ENCODE results near the gene YPEL1.

Gene YPEL1

DNA sequence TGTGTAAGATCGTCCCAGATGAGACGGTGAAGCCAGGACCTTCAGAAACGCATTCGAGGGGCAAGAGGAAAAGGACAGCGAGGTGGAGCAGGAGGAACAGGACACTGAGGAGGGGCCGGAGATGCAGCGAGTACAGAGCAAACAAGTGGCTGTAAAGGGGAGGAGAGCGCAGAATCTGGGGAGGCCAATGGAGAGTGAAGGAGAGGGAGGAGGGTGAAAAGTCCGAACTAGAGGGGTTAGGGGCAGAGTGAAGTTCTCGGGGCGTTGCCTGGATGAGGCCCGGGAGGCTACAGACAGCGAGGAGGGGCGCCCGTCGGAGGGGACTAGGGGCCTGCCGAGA lies 78.6 kb downstream of the YPEL1 start:
- no peak for DNase-seq (ENCODE audit: low read depth)

DNA sequence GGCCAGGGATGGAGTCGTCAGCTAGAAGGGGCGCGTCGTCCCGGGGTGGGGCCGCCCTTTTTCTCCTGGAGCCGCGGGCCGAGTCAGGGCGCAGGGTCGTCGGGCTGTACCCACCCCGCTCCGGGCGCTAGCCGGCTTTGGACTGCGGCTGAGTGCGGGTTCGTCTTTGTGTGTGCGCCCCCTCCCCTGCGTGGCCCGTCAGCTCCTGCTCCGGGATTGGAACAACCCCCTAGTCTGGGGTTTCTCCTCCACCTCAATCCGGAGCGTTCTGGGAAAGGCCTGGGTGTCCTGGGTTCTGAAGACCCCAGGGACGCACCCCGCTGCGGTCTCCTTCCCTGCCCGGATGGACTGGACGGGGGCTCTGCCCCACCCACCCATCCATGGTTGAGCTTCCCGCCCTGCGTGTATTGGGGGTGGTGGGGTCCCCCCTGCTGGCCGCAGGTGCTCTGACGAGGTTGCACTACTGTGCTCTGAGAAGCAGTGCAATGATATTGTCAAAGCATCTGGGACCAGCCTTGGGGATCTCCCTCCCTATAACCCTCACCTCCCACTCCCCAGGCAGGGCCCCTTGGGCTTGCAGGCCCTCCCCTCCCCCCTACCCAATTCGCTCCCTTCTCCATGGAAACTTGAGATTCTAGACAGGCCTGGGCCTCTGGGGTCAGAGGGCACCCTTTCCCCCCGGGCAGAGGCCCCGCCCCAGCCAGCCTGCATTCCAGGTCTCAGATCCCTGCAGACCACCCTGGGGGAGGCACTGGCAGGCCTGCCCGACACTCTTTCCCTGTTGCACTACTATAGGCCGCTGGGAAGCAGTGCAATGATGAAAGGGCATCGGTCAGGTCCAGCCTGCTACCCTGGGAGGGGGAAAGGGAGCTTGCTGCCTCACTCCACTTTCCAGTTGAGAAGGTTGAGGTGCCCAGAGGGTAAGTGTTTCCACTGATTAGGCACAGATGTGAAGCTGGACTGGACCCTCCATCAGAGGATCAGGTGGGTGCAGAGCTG lies 82.7 kb downstream of the YPEL1 start:
- DNase-seq (ENCODE audit: low read depth): no peak

DNA sequence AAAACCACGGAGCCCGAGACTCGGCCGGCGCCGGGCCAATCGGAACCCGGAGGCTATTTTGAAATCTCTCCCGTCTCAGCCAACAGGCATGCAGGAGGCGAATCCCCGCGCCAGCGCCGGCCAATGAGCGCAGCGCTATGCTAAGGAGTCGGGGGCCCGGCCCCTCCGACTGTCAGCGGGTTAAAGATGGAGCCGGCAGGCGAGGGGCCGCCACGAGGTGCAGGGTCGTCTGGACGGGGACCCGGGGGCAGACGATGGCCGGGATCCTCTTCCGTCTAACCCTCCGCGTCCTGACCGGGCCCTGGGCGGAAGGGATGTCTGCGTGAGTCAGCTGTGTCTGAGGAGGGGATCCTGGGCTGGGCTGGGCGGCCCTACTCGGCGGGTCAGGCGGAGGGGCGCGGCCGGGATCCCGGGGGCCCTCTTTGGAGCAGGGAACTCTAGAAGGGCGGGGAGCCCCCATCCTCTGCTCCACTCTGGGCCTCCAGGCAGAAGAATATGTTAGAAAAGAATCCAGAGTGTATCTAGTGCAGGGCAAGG lies 83.5 kb downstream of the YPEL1 start:
- DNase-seq (ENCODE audit: low read depth): peak; percentile 61

DNA sequence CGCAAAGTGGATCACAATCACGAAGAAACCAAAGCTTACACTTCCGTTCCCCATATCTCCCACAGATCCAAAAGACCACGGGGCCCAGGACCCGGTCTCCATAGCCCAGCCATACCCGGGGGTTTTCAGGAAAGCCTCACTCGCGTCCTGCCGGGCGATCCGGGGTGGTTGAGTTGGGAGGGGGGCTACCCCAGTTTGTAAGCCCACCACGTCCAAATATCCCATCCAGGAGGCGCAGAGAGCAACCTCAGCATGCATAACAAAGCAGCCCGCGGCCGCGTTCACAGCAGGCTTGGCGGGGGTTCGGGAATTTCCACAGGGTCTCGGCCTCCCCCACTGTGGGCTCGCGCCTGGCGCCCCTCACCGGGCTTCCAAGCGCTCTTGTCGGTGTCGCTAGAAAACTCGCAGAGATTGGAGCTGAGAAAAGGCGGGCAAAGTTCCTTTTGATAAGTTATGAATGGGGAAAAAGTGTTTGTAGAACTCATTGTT lies 84.0 kb downstream of the YPEL1 start:
- DNase-seq (ENCODE audit: low read depth): no peak

DNA sequence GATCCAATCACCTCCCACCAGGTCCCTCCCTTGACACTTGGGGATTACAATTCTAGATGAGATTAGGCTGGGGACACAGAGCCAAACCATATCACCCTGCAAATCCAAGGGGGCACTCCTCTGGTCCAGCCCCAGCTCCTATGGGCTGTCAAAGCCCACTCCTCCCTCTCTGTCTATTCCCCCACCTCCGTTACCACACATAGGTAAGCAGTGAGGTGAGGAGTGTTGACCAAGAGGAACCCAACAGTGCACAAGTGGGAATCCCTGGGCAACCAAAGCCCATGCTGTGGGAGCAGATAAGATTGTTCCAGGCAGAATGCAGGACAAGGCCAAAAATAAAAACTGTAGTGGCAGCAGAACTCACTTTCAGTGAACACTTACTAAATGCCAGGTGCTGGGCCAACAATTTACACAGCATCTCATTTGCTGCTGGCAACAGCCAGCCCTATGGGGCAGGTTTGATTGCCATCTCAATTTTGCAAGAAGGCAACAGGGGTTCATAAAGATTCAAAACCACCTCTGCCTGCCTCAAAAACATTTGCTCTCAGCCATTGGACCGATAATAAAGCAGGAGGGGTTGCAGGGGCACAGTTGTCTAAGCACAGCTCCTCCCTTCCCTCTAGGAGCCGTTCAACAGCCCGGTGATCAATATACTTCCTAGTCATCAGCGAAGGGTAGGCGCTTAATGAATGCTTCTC lies 84.6 kb downstream of the YPEL1 start:
- DNase-seq (ENCODE audit: low read depth): no peak

DNA sequence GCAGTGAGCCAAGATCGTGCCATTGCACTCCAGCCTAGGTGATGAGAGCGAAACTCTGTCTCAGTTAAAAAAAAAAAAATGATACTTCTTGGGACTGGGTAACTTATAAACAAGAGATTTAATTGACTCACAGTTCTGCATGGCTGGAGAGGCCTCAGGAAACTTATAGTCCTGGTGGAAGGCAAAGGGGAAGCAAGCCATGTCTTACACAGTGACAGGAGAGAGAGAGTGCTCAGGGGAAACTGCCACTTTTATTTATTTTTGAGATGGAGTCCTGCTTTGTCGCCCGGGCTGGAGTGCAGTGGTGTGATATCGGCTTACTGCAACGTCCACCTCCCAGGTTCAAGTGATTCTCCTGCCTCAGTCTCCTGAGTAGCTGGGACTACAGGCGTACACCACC lies 85.3 kb downstream of the YPEL1 start:
- DNase-seq (ENCODE audit: low read depth): no peak

Data from HS-27A (cell line).